ENCODE results near the gene VMAC.
A peak's percentile ranks its signal among the peaks of the same experiment; 100 is the strongest.

VMAC gene

DNA sequence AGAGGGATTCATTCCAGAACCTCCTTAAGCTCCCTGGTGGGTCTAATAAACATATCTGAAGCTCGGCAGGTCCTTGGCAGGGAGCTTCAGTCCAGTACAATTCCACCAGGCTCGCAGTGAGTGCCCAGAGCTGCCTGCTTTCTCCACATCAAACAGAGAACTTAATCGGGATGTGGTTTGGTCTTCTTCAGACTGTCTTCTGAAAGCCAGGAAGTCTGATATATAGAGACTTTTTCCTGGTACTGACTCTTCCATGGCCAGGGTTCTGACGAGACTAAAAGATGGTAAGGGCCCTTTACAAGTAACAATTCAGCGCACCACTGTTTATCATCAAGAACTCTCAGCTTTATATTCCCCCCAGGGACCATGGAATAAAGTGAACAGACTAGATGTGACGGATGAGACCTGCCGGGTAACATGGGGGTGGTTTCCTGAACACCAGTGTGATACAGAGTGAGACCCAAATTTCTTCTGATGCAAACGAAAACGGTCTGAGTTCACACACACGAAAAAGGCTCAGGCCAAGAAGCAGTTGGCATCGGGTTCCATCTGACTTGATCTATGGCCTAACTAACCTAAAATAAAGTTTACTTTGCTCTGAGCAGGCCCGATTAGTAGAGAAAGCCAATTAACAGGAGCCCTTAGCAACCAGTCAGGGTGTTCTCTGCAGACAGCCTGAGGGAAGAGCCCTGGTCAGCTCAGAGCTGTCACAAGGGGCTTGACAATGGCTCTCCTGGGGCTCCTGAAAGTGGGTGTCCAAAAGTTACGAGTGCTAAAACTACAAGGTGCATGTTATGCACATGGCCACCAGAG lies 44.3 kb downstream of the VMAC start:
- H3K4me3 ChIP-seq (ENCODE audit: low read length in 2 of 2) = no peak overlapping the region
- no peak overlapping the region for H3K9ac ChIP-seq (ENCODE audit: low read depth, low read length, poor library complexity)
- no peak overlapping the region for H2BK15ac ChIP-seq (ENCODE audit: low read length)
- no peak overlapping the region for H3K27ac ChIP-seq (replicated peaks; ENCODE audit: low read length)
- H3K27me3 ChIP-seq (ENCODE audit: control insufficient read depth in 3 of 3, insufficient read depth in 3 of 3, low read depth in 1 of 3, low read length in 3 of 3) = no peaks in the 10 kb centered on the region
- H3K36me3 ChIP-seq (replicated peaks in 1 of 2; ENCODE audit: control insufficient read depth in 2 of 2, insufficient read depth in 2 of 2, low read length in 2 of 2) = peaks cover 0 to 51% of the 10 kb centered on the region in 2 donors
- no peak overlapping the region for H3K23ac ChIP-seq (ENCODE audit: low read depth, low read length, poor library complexity)
- H3K9me3 ChIP-seq (replicated peaks in 1 of 2; ENCODE audit: control insufficient read depth in 2 of 2, insufficient read depth in 1 of 2, low read depth in 1 of 2, low read length in 2 of 2) = no peaks in the 10 kb centered on the region
- DNase-seq (ENCODE audit: low spot score) = no peak
- H2AK5ac ChIP-seq (ENCODE audit: low read depth, low read length) = no peak overlapping the region
- peaks cover 30 to 35% of the 10 kb centered on the region in 2 donors for H3K4me1 ChIP-seq (ENCODE audit: control insufficient read depth in 2 of 2, insufficient read depth in 1 of 2, low read depth in 1 of 2, low read length in 2 of 2)
- no peak overlapping the region for H2BK12ac ChIP-seq (ENCODE audit: low read length)
- peaks cover 20% of the 10 kb centered on the region for H3K79me1 ChIP-seq (ENCODE audit: low read depth, low read length)
- H2AFZ ChIP-seq (ENCODE audit: low read length) = no peak overlapping the region
- H3K18ac ChIP-seq (ENCODE audit: low read length) = no peak overlapping the region
- no peak overlapping the region for H3K14ac ChIP-seq (ENCODE audit: low read length)
- no peak overlapping the region for H3K4me2 ChIP-seq (ENCODE audit: insufficient read depth, low read length, poor library complexity, severe bottlenecking)
- no CpG with 5 or more reads among the region's 13 CpGs for WGBS, 2 donors (ENCODE audit: extremely low coverage in 2 of 2, insufficient read length in 2 of 2, insufficient replicate concordance in 1 of 2)
- H4K91ac ChIP-seq (ENCODE audit: low read depth, low read length, poor library complexity) = no peak overlapping the region
- H3K4ac ChIP-seq (ENCODE audit: low read length) = no peak overlapping the region
- H4K8ac ChIP-seq (ENCODE audit: low read depth, low read length) = no peak overlapping the region
- no peak overlapping the region for H2BK120ac ChIP-seq (ENCODE audit: low read depth, low read length)
- H2BK5ac ChIP-seq (ENCODE audit: low read length) = no peak overlapping the region

DNA sequence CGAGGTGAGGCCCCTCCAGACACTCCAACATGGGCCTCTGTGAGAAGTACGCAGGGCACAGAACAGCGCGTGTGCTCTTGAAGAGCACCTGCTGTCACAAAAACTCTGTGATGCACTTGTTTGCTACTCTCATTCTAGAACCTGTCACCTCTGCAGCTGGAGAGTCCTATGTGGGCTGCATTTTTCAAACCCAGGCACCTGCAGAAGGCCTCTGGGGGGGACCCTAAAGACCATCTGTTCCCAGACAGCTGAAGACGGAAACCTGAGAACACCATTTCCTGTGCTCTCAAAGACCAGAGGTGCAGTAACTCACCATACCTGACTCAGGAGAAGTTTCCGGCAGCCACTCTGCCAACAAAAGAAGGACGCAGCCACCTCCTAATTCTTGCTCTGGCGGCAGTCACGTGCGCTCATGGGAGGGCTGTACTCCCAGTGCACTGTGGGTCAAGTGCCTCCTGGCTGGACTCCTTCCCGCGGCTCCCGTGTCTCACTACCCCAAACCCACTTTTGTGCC lies 45.2 kb downstream of the VMAC start:
- no CpG with 5 or more reads among the region's 13 CpGs for WGBS, 2 donors (ENCODE audit: extremely low coverage in 2 of 2, insufficient read length in 2 of 2, insufficient replicate concordance in 1 of 2)
- H3K9me3 ChIP-seq (replicated peaks in 1 of 2; ENCODE audit: control insufficient read depth in 2 of 2, insufficient read depth in 1 of 2, low read depth in 1 of 2, low read length in 2 of 2) = no peaks in the 10 kb centered on the region
- DNase-seq (ENCODE audit: low spot score) = no peak
- no peak overlapping the region for H3K4me2 ChIP-seq (ENCODE audit: insufficient read depth, low read length, poor library complexity, severe bottlenecking)
- no peak overlapping the region for H2AFZ ChIP-seq (ENCODE audit: low read length)
- H3K27me3 ChIP-seq (ENCODE audit: control insufficient read depth in 3 of 3, insufficient read depth in 3 of 3, low read depth in 1 of 3, low read length in 3 of 3) = no peaks in the 10 kb centered on the region
- H3K9ac ChIP-seq (ENCODE audit: low read depth, low read length, poor library complexity) = no peak overlapping the region
- no peak overlapping the region for H4K8ac ChIP-seq (ENCODE audit: low read depth, low read length)
- no peak overlapping the region for H2BK15ac ChIP-seq (ENCODE audit: low read length)
- H2BK120ac ChIP-seq (ENCODE audit: low read depth, low read length) = no peak overlapping the region
- no peak overlapping the region for H2AK5ac ChIP-seq (ENCODE audit: low read depth, low read length)
- no peak overlapping the region for H3K14ac ChIP-seq (ENCODE audit: low read length)
- H3K18ac ChIP-seq (ENCODE audit: low read length) = no peak overlapping the region
- H3K4me3 ChIP-seq (ENCODE audit: low read length in 2 of 2) = no peak overlapping the region
- peaks cover 20% of the 10 kb centered on the region for H3K79me1 ChIP-seq (ENCODE audit: low read depth, low read length)
- H3K36me3 ChIP-seq (replicated peaks in 1 of 2; ENCODE audit: control insufficient read depth in 2 of 2, insufficient read depth in 2 of 2, low read length in 2 of 2) = peaks cover 0 to 49% of the 10 kb centered on the region in 2 donors
- no peak overlapping the region for H3K27ac ChIP-seq (replicated peaks; ENCODE audit: low read length)
- H3K23ac ChIP-seq (ENCODE audit: low read depth, low read length, poor library complexity) = no peak overlapping the region
- no peak overlapping the region for H2BK5ac ChIP-seq (ENCODE audit: low read length)
- no peak overlapping the region for H2BK12ac ChIP-seq (ENCODE audit: low read length)
- H3K4ac ChIP-seq (ENCODE audit: low read length) = no peak overlapping the region
- peaks cover 37 to 43% of the 10 kb centered on the region in 2 donors for H3K4me1 ChIP-seq (ENCODE audit: control insufficient read depth in 2 of 2, insufficient read depth in 1 of 2, low read depth in 1 of 2, low read length in 2 of 2)
- H4K91ac ChIP-seq (ENCODE audit: low read depth, low read length, poor library complexity) = no peak overlapping the region

DNA sequence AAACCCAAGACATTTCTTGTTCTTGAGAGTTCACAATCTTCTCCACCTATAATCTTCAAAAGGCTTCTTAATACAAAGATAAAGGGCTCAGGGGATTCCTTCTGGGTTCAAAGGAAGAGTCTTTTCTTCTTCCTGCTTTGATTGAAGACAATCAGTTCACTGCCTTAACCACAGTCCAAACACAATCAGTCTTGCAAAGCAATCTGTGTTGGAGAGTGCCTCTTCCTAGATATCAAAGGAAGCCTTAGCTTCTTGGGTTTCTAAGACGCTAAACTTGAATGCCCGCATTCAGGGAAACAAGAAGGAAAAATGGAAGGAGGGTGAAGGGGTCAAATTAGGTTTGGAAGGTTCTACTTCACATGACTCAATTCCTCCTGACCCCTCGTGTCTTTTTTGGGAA lies 46.1 kb downstream of the VMAC start:
- no peak overlapping the region for H3K9ac ChIP-seq (ENCODE audit: low read depth, low read length, poor library complexity)
- H2BK5ac ChIP-seq (ENCODE audit: low read length) = no peak overlapping the region
- H3K9me3 ChIP-seq (replicated peaks in 1 of 2; ENCODE audit: control insufficient read depth in 2 of 2, insufficient read depth in 1 of 2, low read depth in 1 of 2, low read length in 2 of 2) = no peaks in the 10 kb centered on the region
- no peak overlapping the region for H4K8ac ChIP-seq (ENCODE audit: low read depth, low read length)
- peaks cover 37 to 44% of the 10 kb centered on the region in 2 donors for H3K4me1 ChIP-seq (ENCODE audit: control insufficient read depth in 2 of 2, insufficient read depth in 1 of 2, low read depth in 1 of 2, low read length in 2 of 2)
- H2AFZ ChIP-seq (ENCODE audit: low read length) = no peak overlapping the region
- peaks cover 0 to 41% of the 10 kb centered on the region in 2 donors for H3K36me3 ChIP-seq (replicated peaks in 1 of 2; ENCODE audit: control insufficient read depth in 2 of 2, insufficient read depth in 2 of 2, low read length in 2 of 2)
- H3K14ac ChIP-seq (ENCODE audit: low read length) = no peak overlapping the region
- H3K27ac ChIP-seq (replicated peaks; ENCODE audit: low read length) = no peak overlapping the region
- H2AK5ac ChIP-seq (ENCODE audit: low read depth, low read length) = no peak overlapping the region
- H2BK120ac ChIP-seq (ENCODE audit: low read depth, low read length) = no peak overlapping the region
- DNase-seq (ENCODE audit: low spot score) = no peak
- no CpG with 5 or more reads among the region's 3 CpGs for WGBS, 2 donors (ENCODE audit: extremely low coverage in 2 of 2, insufficient read length in 2 of 2, insufficient replicate concordance in 1 of 2)
- H4K91ac ChIP-seq (ENCODE audit: low read depth, low read length, poor library complexity) = no peak overlapping the region
- H3K27me3 ChIP-seq (ENCODE audit: control insufficient read depth in 3 of 3, insufficient read depth in 3 of 3, low read depth in 1 of 3, low read length in 3 of 3) = no peaks in the 10 kb centered on the region
- no peak overlapping the region for H3K4ac ChIP-seq (ENCODE audit: low read length)
- H2BK12ac ChIP-seq (ENCODE audit: low read length) = no peak overlapping the region
- H3K18ac ChIP-seq (ENCODE audit: low read length) = no peak overlapping the region
- peaks cover 20% of the 10 kb centered on the region for H3K79me1 ChIP-seq (ENCODE audit: low read depth, low read length)
- no peak overlapping the region for H2BK15ac ChIP-seq (ENCODE audit: low read length)
- H3K4me3 ChIP-seq (ENCODE audit: low read length in 2 of 2) = no peak overlapping the region
- no peak overlapping the region for H3K23ac ChIP-seq (ENCODE audit: low read depth, low read length, poor library complexity)
- H3K4me2 ChIP-seq (ENCODE audit: insufficient read depth, low read length, poor library complexity, severe bottlenecking) = no peak overlapping the region

DNA sequence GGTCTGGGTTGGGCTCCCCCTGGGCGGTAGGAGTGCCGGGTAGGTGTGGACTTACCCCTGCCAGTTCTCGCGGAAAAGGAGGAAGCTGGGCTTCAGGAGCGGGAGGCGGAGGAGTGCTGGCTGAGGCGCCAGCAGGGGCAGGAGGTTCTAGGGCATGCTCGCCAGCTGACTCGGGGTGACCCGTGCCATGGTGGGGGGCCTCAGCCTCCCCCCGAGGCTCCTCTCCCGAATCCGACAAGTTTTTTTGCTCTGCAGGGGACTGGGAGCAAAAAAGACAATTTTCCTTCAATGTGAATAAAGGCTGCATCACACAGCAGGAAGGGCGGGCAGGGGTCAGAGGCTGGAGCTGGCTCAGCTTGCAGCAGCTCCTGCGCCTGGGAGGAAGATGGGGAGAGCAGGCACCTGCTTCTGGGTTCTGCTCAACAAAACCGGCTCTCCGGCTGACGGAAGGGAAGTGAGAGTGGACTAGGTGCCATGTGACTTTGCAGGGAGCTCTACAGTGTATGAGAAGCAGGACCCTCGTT lies 46.7 kb downstream of the VMAC start:
- H2AK5ac ChIP-seq (ENCODE audit: low read depth, low read length) = no peak overlapping the region
- H3K27ac ChIP-seq (replicated peaks; ENCODE audit: low read length) = no peak overlapping the region

More for the DNA sequence above, 46.7 kb downstream of the VMAC start:
- Histone ChIP-seq H3K4me3 (ENCODE audit: low read length in 2 of 2) (no peak overlapping the region), H2BK15ac (ENCODE audit: low read length) (no peak overlapping the region), H3K14ac (ENCODE audit: low read length) (no peak overlapping the region), H3K4me1 (ENCODE audit: control insufficient read depth in 2 of 2, insufficient read depth in 1 of 2, low read depth in 1 of 2, low read length in 2 of 2) (peaks cover 37 to 44% of the 10 kb centered on the region in 2 donors), H3K79me1 (ENCODE audit: low read depth, low read length) (peaks cover 17% of the 10 kb centered on the region), H4K8ac (ENCODE audit: low read depth, low read length) (no peak overlapping the region), H3K4ac (ENCODE audit: low read length) (no peak overlapping the region), H2BK5ac (ENCODE audit: low read length) (no peak overlapping the region), H2BK12ac (ENCODE audit: low read length) (no peak overlapping the region), H3K18ac (ENCODE audit: low read length) (peak overlapping the region; percentile 11), H3K9ac (ENCODE audit: low read depth, low read length, poor library complexity) (no peak overlapping the region), H4K91ac (ENCODE audit: low read depth, low read length, poor library complexity) (no peak overlapping the region), H2BK120ac (ENCODE audit: low read depth, low read length) (no peak overlapping the region), H3K9me3 (replicated peaks in 1 of 2; ENCODE audit: control insufficient read depth in 2 of 2, insufficient read depth in 1 of 2, low read depth in 1 of 2, low read length in 2 of 2) (no peaks in the 10 kb centered on the region), H2AFZ (ENCODE audit: low read length) (no peak overlapping the region), H3K4me2 (ENCODE audit: insufficient read depth, low read length, poor library complexity, severe bottlenecking) (no peak overlapping the region), H3K36me3 (replicated peaks in 1 of 2; ENCODE audit: control insufficient read depth in 2 of 2, insufficient read depth in 2 of 2, low read length in 2 of 2) (peaks cover 0 to 34% of the 10 kb centered on the region in 2 donors), H3K27me3 (ENCODE audit: control insufficient read depth in 3 of 3, insufficient read depth in 3 of 3, low read depth in 1 of 3, low read length in 3 of 3) (no peaks in the 10 kb centered on the region), H3K23ac (ENCODE audit: low read depth, low read length, poor library complexity) (no peak overlapping the region)
- no peak for DNase-seq (ENCODE audit: low spot score)
- WGBS, 2 donors (ENCODE audit: extremely low coverage in 2 of 2, insufficient read length in 2 of 2, insufficient replicate concordance in 1 of 2) = no CpG with 5 or more reads among the region's 19 CpGs
